CD4-positive, alpha-beta T cell (primary cell): ENCODE data around the gene PRKG1. TPM values are rescaled to one million over a fixed set of nuclear protein-coding genes. Genes with fewer than 3 reads are reported as not detected.

Experiments
- ATAC-seq: fragments of 200-7000 bp; cut with Tn5 transposase; one replicate; pipeline ENCODE4 v1.10.0; 2022; ENCODE audit warnings: mild to moderate bottlenecking; ENCODE audit not compliant: poor library complexity
- CTCF ChIA-PET: fragments of 350-600 bp; sonication (Branson Sonifier 250); formaldehyde crosslinking; loops from one replicate; lab custom pipeline; 2021; ENCODE audit warnings: antibody characterized with exemption, inconsistent platforms; lab: Charles Lee
- POLR2A ChIA-PET: fragments of 350-600 bp; sonication (Branson Sonifier 250); formaldehyde crosslinking; loops from one replicate; lab custom pipeline; 2021; ENCODE audit warnings: antibody characterized with exemption, inconsistent platforms; lab: Charles Lee
- DNase-seq, 14 experiments: peaks; one replicate each; pipeline ENCODE4 v3.0.0-alpha.2; 2013 to 2020; ENCODE audit warnings: mixed read lengths in 2 of 14
- H3K27ac ChIP-seq, 2 donors: one replicate each; pipeline versions ENCODE4 v1.5.1 to v1.7.0; 2013; ENCODE audit warnings: low read length in 2 of 2, low read depth in 1 of 2, mild to moderate bottlenecking in 1 of 2
- H3K27me3 ChIP-seq, 2 experiments: 1 replicate in 1 of 2; 2 replicates in 1 of 2; pipeline versions ENCODE4 v1.6.1 to v1.7.0; 2013; ENCODE audit warnings: low read length in 2 of 2, control low read depth in 1 of 2, mild to moderate bottlenecking in 1 of 2, moderate library complexity in 1 of 2; ENCODE audit not compliant: insufficient read depth in 2 of 2, control insufficient read depth in 1 of 2
- H3K36me3 ChIP-seq: one replicate; pipeline ENCODE4 v1.6.1; 2013; ENCODE audit warnings: low read length, control low read depth; ENCODE audit not compliant: insufficient read depth
- H3K4me1 ChIP-seq: one replicate; pipeline ENCODE4 v1.6.1; 2013; ENCODE audit warnings: low read length, control low read depth; ENCODE audit not compliant: insufficient read depth
- H3K4me3 ChIP-seq: one replicate; pipeline ENCODE4 v1.5.1; 2013; ENCODE audit warnings: mild to moderate bottlenecking, low read length, moderate library complexity
- H3K9me3 ChIP-seq, 2 experiments: 1 replicate in 1 of 2; 2 replicates in 1 of 2; pipeline versions ENCODE4 v1.6.1 to v1.7.0; 2013; ENCODE audit warnings: low read length in 2 of 2, mild to moderate bottlenecking in 2 of 2, control low read depth in 1 of 2, moderate library complexity in 1 of 2; ENCODE audit not compliant: control insufficient read depth in 1 of 2, insufficient read depth in 1 of 2
- H3K27ac Mint-ChIP-seq: one replicate; pipeline ENCODE4 v1.8.0; 2020; ENCODE audit warnings: mixed read lengths
- H3K27me3 Mint-ChIP-seq: one replicate; pipeline ENCODE4 v1.8.0; 2021; ENCODE audit warnings: mixed read lengths
- H3K36me3 Mint-ChIP-seq: one replicate; pipeline ENCODE4 v1.8.0; 2021; ENCODE audit warnings: low read depth, mixed read lengths
- H3K4me1 Mint-ChIP-seq: one replicate; pipeline ENCODE4 v1.8.0; 2021; ENCODE audit warnings: low read depth, mixed read lengths
- H3K4me3 Mint-ChIP-seq: one replicate; pipeline ENCODE4 v1.8.0; 2020; ENCODE audit warnings: mild to moderate bottlenecking, mixed read lengths
- H3K9me3 Mint-ChIP-seq: one replicate; pipeline ENCODE4 v1.8.0; 2020; ENCODE audit warnings: mixed read lengths
- CTCF ChIP-seq: fragments of 200-600 bp; IDR thresholded peaks from one replicate; pipeline ENCODE4 v1.8.0; 2022; ENCODE audit warnings: antibody characterized with exemption, mild to moderate bottlenecking
- intact Hi-C, 2 experiments: fragments of 100-400 bp; cut with DNase I in 1 of 2; cut with micrococcal nuclease in 1 of 2; formaldehyde crosslinking; loops; one replicate each; pipeline versions ENCODE4 v1.15.1 to v1.9.0; 2023 to 2025; cut with DNase I, micrococcal nuclease
- total RNA-seq, 174 experiments: library from RNA in 2 of 174; stranded (reverse) in 2 of 174; gene quantifications; one replicate each; pipeline ENCODE4 v1.2.3 and lab custom pipeline; 2021 to 2026

PRKG1 gene
- total RNA-seq, 2 experiments from 2014 or later: 0.31 TPM; not detected in 1

- H3K36me3 Mint-ChIP-seq: no peaks in the 10 kb centered on the region
- no peak overlapping the region for H3K27ac Mint-ChIP-seq
- Histone ChIP-seq H3K36me3 (no peaks in the 10 kb centered on the region), H3K4me1 (no peaks in the 10 kb centered on the region), H3K27ac (no peak overlapping the region), H3K9me3 (no peaks in the 10 kb centered on the region), H3K27me3 (no peaks in the 10 kb centered on the region), H3K4me3 (no peak overlapping the region)
- no peaks in the 10 kb centered on the region for H3K9me3 Mint-ChIP-seq
- ATAC-seq (no peak), DNase-seq (no peak)
- POLR2A ChIA-PET: no interaction called here
- no peak for TF ChIP-seq CTCF
- intact Hi-C loops: no loop called here
- no peaks in the 10 kb centered on the region for H3K4me1 Mint-ChIP-seq
- CTCF ChIA-PET: no interaction called here
- H3K4me3 Mint-ChIP-seq: no peak overlapping the region
- no peaks in the 10 kb centered on the region for H3K27me3 Mint-ChIP-seq
Measured at GRCh38 chr10:51522858-51523257, 448.6 kb downstream of the PRKG1 start.

GRCh38 chr10:51523440-51523839 lies 449.2 kb downstream of the PRKG1 start:
- H3K36me3 ChIP-seq: no peaks in the 10 kb centered on the region
- Mint-ChIP-seq H3K4me1 (no peaks in the 10 kb centered on the region), H3K27me3 (no peaks in the 10 kb centered on the region), H3K4me3 (no peak overlapping the region), H3K27ac (no peak overlapping the region), H3K36me3 (no peaks in the 10 kb centered on the region), H3K9me3 (no peaks in the 10 kb centered on the region)
- ChIA-PET CTCF (no interaction called here), POLR2A (no interaction called here)
- H3K4me1 ChIP-seq: no peaks in the 10 kb centered on the region
- DNase-seq (no peak), ATAC-seq (no peak)
- no peaks in the 10 kb centered on the region for H3K27me3 ChIP-seq
- intact Hi-C loops: no loop called here
- no peaks in the 10 kb centered on the region for H3K9me3 ChIP-seq
- no peak overlapping the region for H3K27ac ChIP-seq
- H3K4me3 ChIP-seq: no peak overlapping the region
- TF ChIP-seq CTCF: no peak

GRCh38 chr10:51524041-51524440 lies 449.8 kb downstream of the PRKG1 start:
- H3K9me3 Mint-ChIP-seq: no peaks in the 10 kb centered on the region
- Histone ChIP-seq H3K36me3 (no peaks in the 10 kb centered on the region), H3K4me3 (no peak overlapping the region), H3K27ac (no peak overlapping the region), H3K9me3 (no peaks in the 10 kb centered on the region), H3K27me3 (no peaks in the 10 kb centered on the region), H3K4me1 (no peaks in the 10 kb centered on the region)
- no peak overlapping the region for H3K27ac Mint-ChIP-seq
- ATAC-seq (no peak), DNase-seq (no peak)
- no peaks in the 10 kb centered on the region for H3K4me1 Mint-ChIP-seq
- ChIA-PET POLR2A (no interaction called here), CTCF (no interaction called here)
- intact Hi-C loops: no loop called here
- no peak overlapping the region for H3K4me3 Mint-ChIP-seq
- no peaks in the 10 kb centered on the region for H3K36me3 Mint-ChIP-seq
- no peaks in the 10 kb centered on the region for H3K27me3 Mint-ChIP-seq
- no peak for TF ChIP-seq CTCF
